HepG2 (cell line): ENCODE results near the gene VAMP5. TPM values are rescaled to one million over a fixed set of nuclear protein-coding genes. Genes with fewer than 3 reads are reported as not detected.

Experiments used
- ASH2L ChIP-seq: fragments of 300-600, 200-600 bp; sonication (generic); IDR thresholded peaks from 2 replicates; pipeline ENCODE4 v1.7.0; 2017; ENCODE audit warnings: low read depth, mild to moderate bottlenecking, moderate library complexity, mixed read lengths, low read length; ENCODE audit not compliant: insufficient read length
- FOXA3 ChIP-seq: IDR thresholded peaks from 2 replicates; pipeline ENCODE4 v1.6.1; 2016; ENCODE audit warnings: missing genetic modification reagents, missing compliant biosample characterization
- HES4 ChIP-seq: sonication (generic); formaldehyde crosslinking; IDR thresholded peaks from 2 replicates; pipeline ENCODE4 v1.9.0; 2021; ENCODE audit warnings: mild to moderate bottlenecking, missing genetic modification reagents, borderline replicate concordance
- HNF4A ChIP-seq: sonication (generic); formaldehyde crosslinking; IDR thresholded peaks from 2 replicates; pipeline ENCODE4 v1.4.0; 2020; ENCODE audit warnings: missing genetic modification reagents
- IKZF4 ChIP-seq: sonication (generic); formaldehyde crosslinking; IDR thresholded peaks from 2 replicates; pipeline ENCODE4 v1.5.1; 2020; ENCODE audit warnings: borderline replicate concordance, mild to moderate bottlenecking, low read depth, missing genetic modification reagents; ENCODE audit errors: not compliant biosample characterization
- MED1 ChIP-seq: sonication (generic); formaldehyde crosslinking; IDR thresholded peaks from 2 replicates; pipeline ENCODE4 v1.4.0; 2020; ENCODE audit warnings: missing genetic modification reagents
- NAIF1 ChIP-seq: sonication (generic); formaldehyde crosslinking; IDR thresholded peaks from 2 replicates; pipeline ENCODE4 v1.5.0; 2020; ENCODE audit warnings: mild to moderate bottlenecking, missing genetic modification reagents, borderline replicate concordance
- NFKB2 ChIP-seq: sonication (generic); formaldehyde crosslinking; IDR thresholded peaks from 2 replicates; pipeline ENCODE4 v1.4.0; 2020; ENCODE audit warnings: missing genetic modification reagents, borderline replicate concordance
- PRDM4 ChIP-seq: sonication (generic); formaldehyde crosslinking; IDR thresholded peaks from 2 replicates; pipeline ENCODE4 v1.9.0; 2021; ENCODE audit warnings: missing genetic modification reagents, borderline replicate concordance
- TBP ChIP-seq: sonication (generic); formaldehyde crosslinking; IDR thresholded peaks from 2 replicates; pipeline ENCODE4 v1.5.0; 2020; ENCODE audit warnings: missing genetic modification reagents
- ZBTB40 ChIP-seq, 2 experiments: fragments of 450-650 bp in 1 of 2; sonication (generic) in 1 of 2; formaldehyde crosslinking in 1 of 2; IDR thresholded peaks; 2 replicates each; pipeline versions ENCODE4 v1.6.1 to v1.8.0; 2016 to 2022; ENCODE audit warnings: antibody characterized with exemption in 1 of 2, mild to moderate bottlenecking in 1 of 2, missing genetic modification reagents in 1 of 2
- ZNF367 ChIP-seq: sonication (generic); formaldehyde crosslinking; IDR thresholded peaks from 2 replicates; pipeline ENCODE4 v1.4.0; 2020; ENCODE audit warnings: missing genetic modification reagents, borderline replicate concordance
- ZNF570 ChIP-seq: sonication (generic); formaldehyde crosslinking; IDR thresholded peaks from 2 replicates; pipeline ENCODE4 v1.4.0; 2020; ENCODE audit warnings: mild to moderate bottlenecking, missing genetic modification reagents, borderline replicate concordance
- ZNF597 ChIP-seq: sonication (generic); formaldehyde crosslinking; IDR thresholded peaks from 2 replicates; pipeline ENCODE4 v1.5.0; 2020; ENCODE audit warnings: missing genetic modification reagents
- ZNF605 ChIP-seq: sonication (generic); formaldehyde crosslinking; IDR thresholded peaks from 2 replicates; pipeline ENCODE4 v1.8.0; 2022; ENCODE audit warnings: mild to moderate bottlenecking, missing genetic modification reagents
- polyA plus RNA-seq, 8 experiments: library from polyadenylated mRNA; depleted of rRNA in 3 of 8; stranded (reverse) in 7 of 8; unstranded in 1 of 8; fragments of >200 nt; fragmentation: Illumina TruSeq in 4 of 8; extraction: Trizol in 4 of 8; gene quantifications; 2 replicates each; pipeline versions ENCODE4 v1.2.1 to v1.2.3, GENCODE V29; 2011 to 2016; ENCODE audit warnings: low read depth in 4 of 8, missing spikeins in 1 of 8, mixed read lengths in 1 of 8; ENCODE audit not compliant: insufficient read depth in 1 of 8
- total RNA-seq, 5 experiments: library from RNA; depleted of rRNA; stranded (reverse); fragments of >200 nt; fragmentation: Illumina TruSeq; extraction: Trizol; gene quantifications; 2 replicates each; pipeline ENCODE4 v1.2.3, GENCODE V29; 2016; ENCODE audit warnings: low read depth in 1 of 5

Gene VAMP5
- total and polyA plus RNA-seq, 2 of the 13 experiments (the other 11 are each of a cell fraction or from before 2014, with no cell fraction given), result 7.2 to 56.7 TPM

GRCh38 chr2:85611705-85612587 lies 27.7 kb downstream of the VAMP5 start, which contains the start of gene C2orf68 (continued):
- TF ChIP-seq NFKB2 (peak; percentile 90; the same call in 1 of the 2 replicates), ZNF605 (CRISPR knock-in tag) (peak; percentile 69), ZNF570 (no peak), MED1 (CRISPR knock-in tag) (peak; percentile 71), ZNF597 (0 out of 2 replicates have a peak, but pooled peaks have one; percentile 45), NAIF1 (CRISPR knock-in tag) (no peak), TBP (CRISPR knock-in tag) (no peak), HNF4A (CRISPR knock-in tag) (0 out of 2 replicates have a peak, but pooled peaks have one; percentile 8), PRDM4 (no peak), IKZF4 (CRISPR knock-in tag) (peak; percentile 78), HES4 (peak; percentile 90), FOXA3 (CRISPR knock-in tag) (peak; percentile 40), ASH2L (peak; percentile 98), ZBTB40 (IDR thresholded peaks at IDR 0.05) (peak; percentile 87), ZBTB40 (CRISPR knock-in tag; IDR thresholded peaks at IDR 0.05) (peak; percentile 84; the same call in 1 of the 2 replicates), ZNF367 (CRISPR knock-in tag) (0 out of 2 replicates have a peak, but pooled peaks have one; percentile 46)
